Esophagus (tissue), 2 donors: ENCODE measurements around the gene MMP14. TPM values are rescaled to one million over a fixed set of nuclear protein-coding genes. Genes with fewer than 3 reads are reported as not detected.

ENCODE experiments used
- H3K27ac ChIP-seq, 2 donors: one replicate each; pipeline ENCODE4 v1.5.1; 2013; ENCODE audit warnings: low read depth in 2 of 2, mild to moderate bottlenecking in 2 of 2, inconsistent platforms in 1 of 2, low read length in 1 of 2, moderate library complexity in 1 of 2
- H3K27me3 ChIP-seq, 2 donors: one replicate each; pipeline ENCODE4 v1.6.1; 2013; ENCODE audit warnings: low read length in 2 of 2, control low read depth in 1 of 2, mild to moderate bottlenecking in 1 of 2; ENCODE audit not compliant: insufficient read depth in 2 of 2, control insufficient read depth in 1 of 2
- H3K36me3 ChIP-seq, 2 donors: one replicate each; pipeline ENCODE4 v1.6.1; 2013; ENCODE audit warnings: low read length in 1 of 2; ENCODE audit not compliant: control insufficient read depth in 2 of 2, insufficient read depth in 2 of 2
- H3K4me1 ChIP-seq, 2 donors: one replicate each; pipeline ENCODE4 v1.6.1; 2013; ENCODE audit warnings: low read length in 1 of 2; ENCODE audit not compliant: control insufficient read depth in 2 of 2, insufficient read depth in 2 of 2
- H3K4me3 ChIP-seq, 2 donors: one replicate each; pipeline ENCODE4 v1.5.1; 2013; ENCODE audit warnings: low read length in 2 of 2, mild to moderate bottlenecking in 2 of 2, low read depth in 1 of 2, moderate library complexity in 1 of 2
- H3K9me3 ChIP-seq, 2 donors: one replicate each; pipeline ENCODE4 v1.6.1; 2013; ENCODE audit warnings: mild to moderate bottlenecking in 2 of 2, low read depth in 1 of 2, low read length in 1 of 2, moderate library complexity in 1 of 2; ENCODE audit not compliant: control insufficient read depth in 2 of 2, insufficient read depth in 1 of 2
- whole genome bisulfite sequencing, 2 donors: extraction: QIAGEN DNeasy Blood & Tissue Kit; methylation state at CpG; one replicate each; pipeline ENCODE4 v1.1.7; 2013; 5-methylcytosine and 5-hydroxymethylcytosine counted together
- polyA plus RNA-seq, 2 donors: library from polyadenylated mRNA; stranded (reverse); fragments of 200-250 nt; gene quantifications; one replicate each; pipeline ENCODE4 v1.2.3, GENCODE V29; 2013
- donor health status: healthy with polysubstance abuse.
- donor health status: Bipolar disorder and iron deficiency.

Gene MMP14
- polyA plus RNA-seq, 2 donors = 54.1 to 81.6 TPM

DNA sequence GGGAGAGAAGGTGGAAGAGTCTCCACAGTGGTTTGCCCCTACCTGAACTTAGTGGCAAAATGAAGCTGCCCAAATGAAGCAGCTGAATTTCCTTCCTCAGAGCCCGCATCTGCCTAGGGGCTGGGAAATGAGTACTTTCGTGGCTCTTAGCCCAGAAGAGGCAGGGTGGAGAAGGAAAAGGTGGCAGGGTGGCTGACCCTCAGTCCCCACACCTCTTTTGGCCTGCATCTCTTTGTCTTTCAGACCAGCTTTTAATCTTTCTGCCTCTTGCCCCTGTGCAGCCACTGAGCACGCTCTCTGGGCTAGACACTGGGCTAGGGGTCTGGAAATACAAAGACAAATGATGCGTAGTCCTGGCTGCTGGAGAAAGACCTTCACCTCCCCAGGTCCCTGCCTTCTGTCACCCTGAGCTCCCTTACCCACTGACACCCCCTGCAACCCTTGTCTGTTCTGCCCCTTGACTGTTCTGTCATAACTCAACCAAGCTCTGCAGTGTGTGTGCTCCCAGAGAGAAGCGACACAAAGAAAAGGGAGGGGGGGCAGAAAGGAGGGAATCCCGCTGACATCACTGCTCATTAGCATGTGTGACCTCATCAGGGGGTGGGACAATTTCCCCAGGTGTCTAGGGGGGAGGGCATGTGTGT lies 46.3 kb downstream of the MMP14 start:
- Histone ChIP-seq H3K4me1 (peaks cover 6 to 13% of the 10 kb centered on the region in 2 donors), H3K27me3 (no peaks in the 10 kb centered on the region), H3K4me3 (no peak overlapping the region), H3K27ac (peak overlapping the region in 1 of 2 donors; percentile 16), H3K9me3 (no peaks in the 10 kb centered on the region), H3K36me3 (peaks cover 5 to 16% of the 10 kb centered on the region in 2 donors)
- WGBS, 2 donors = 16 to 27% methylated on average over 6 of the region's 6 CpGs

GRCh38 chr14:22883173-22883976 lies 47.0 kb downstream of the MMP14 start, which contains the start of gene REM2:
TSS of gene REM2 (plus strand) at chr14:22883222. CDS start at chr14:22883288, 66 bp downstream.
- Histone ChIP-seq H3K27ac (peak within 1 kb of the TSS in 1 of 2 donors; percentile 16), H3K9me3 (no peaks in the 10 kb centered on the region), H3K4me1 (peaks cover 6 to 13% of the 10 kb centered on the region in 2 donors), H3K27me3 (no peaks in the 10 kb centered on the region), H3K36me3 (peaks cover 2 to 9% of the 10 kb centered on the region in 2 donors), H3K4me3 (no peak within 1 kb of the TSS)
- WGBS, 2 donors = 33 to 38% methylated on average over 15 of the region's 15 CpGs

GRCh38 chr14:22884076-22884737 lies 47.8 kb downstream of the MMP14 start:
- H3K27ac ChIP-seq = no peak overlapping the region
- H3K27me3 ChIP-seq = no peaks in the 10 kb centered on the region
- peaks cover 6 to 13% of the 10 kb centered on the region in 2 donors for H3K4me1 ChIP-seq
- 88 to 89% methylated on average over 7 of the region's 7 CpGs for WGBS, 2 donors
- H3K36me3 ChIP-seq = peaks cover 0 to 1% of the 10 kb centered on the region in 2 donors
- H3K4me3 ChIP-seq = no peak overlapping the region
- H3K9me3 ChIP-seq = no peaks in the 10 kb centered on the region

DNA sequence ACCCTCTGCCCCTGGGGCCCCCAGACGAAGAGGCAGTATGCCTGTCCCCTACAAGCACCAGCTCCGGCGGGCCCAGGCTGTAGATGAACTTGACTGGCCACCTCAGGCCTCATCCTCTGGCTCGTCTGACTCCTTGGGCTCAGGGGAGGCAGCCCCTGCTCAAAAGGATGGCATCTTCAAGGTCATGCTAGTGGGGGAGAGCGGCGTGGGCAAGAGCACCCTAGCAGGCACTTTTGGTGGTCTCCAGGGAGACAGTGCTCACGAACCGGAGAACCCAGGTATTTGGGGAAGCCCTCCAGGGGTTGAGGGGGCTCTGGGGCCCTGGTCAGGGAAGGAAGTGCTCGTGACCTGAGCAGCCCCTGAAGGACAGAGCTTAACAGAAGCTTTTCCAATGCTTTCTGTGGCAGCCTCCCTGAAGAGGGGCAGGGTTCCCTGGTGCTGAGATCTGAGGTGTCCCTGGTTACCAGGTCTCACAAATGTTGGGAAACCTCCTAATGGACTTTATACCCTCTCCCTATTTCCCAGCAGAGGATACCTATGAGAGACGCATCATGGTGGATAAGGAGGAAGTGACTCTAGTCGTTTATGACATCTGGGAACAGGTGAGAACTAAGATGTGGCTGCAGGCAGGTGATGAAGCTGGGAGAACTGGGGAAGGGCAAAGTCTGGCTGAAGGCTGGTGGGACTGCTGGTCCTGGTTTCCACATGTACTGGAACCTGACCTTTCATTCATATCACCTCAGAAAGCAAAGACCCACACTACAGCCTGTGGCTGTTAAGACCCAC lies 48.5 kb downstream of the MMP14 start:
- no peak overlapping the region for H3K4me3 ChIP-seq
- H3K27ac ChIP-seq = no peak overlapping the region
- no peaks in the 10 kb centered on the region for H3K36me3 ChIP-seq
- H3K9me3 ChIP-seq = no peaks in the 10 kb centered on the region
- H3K4me1 ChIP-seq = peaks cover 6 to 13% of the 10 kb centered on the region in 2 donors
- H3K27me3 ChIP-seq = no peaks in the 10 kb centered on the region
- 87 to 91% methylated on average over 11 of the region's 11 CpGs for WGBS, 2 donors

DNA sequence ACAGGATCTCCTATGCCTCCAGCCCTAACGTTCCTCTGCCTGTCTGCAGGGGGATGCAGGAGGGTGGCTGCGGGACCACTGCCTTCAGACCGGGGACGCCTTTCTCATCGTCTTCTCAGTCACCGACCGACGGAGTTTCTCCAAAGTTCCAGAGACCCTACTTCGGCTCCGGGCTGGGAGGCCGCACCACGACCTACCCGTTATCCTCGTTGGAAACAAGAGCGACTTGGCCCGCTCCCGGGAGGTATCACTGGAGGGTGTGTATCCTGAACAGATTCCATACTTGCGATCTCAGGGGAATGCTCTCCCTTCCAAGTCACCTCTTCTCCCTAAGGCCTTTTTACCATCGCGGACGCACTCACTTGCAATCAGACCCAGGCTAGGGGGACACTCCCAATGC lies 49.6 kb downstream of the MMP14 start:
- H3K9me3 ChIP-seq = no peaks in the 10 kb centered on the region
- peak overlapping the region in 1 of 2 donors; percentile 65 for H3K27ac ChIP-seq
- H3K27me3 ChIP-seq = no peaks in the 10 kb centered on the region
- WGBS, 2 donors = 83 to 87% methylated on average over 21 of the region's 21 CpGs
- H3K4me3 ChIP-seq = peak overlapping the region in 1 of 2 donors; percentile 55
- peaks cover 6 to 16% of the 10 kb centered on the region in 2 donors for H3K4me1 ChIP-seq
- H3K36me3 ChIP-seq = no peaks in the 10 kb centered on the region

DNA sequence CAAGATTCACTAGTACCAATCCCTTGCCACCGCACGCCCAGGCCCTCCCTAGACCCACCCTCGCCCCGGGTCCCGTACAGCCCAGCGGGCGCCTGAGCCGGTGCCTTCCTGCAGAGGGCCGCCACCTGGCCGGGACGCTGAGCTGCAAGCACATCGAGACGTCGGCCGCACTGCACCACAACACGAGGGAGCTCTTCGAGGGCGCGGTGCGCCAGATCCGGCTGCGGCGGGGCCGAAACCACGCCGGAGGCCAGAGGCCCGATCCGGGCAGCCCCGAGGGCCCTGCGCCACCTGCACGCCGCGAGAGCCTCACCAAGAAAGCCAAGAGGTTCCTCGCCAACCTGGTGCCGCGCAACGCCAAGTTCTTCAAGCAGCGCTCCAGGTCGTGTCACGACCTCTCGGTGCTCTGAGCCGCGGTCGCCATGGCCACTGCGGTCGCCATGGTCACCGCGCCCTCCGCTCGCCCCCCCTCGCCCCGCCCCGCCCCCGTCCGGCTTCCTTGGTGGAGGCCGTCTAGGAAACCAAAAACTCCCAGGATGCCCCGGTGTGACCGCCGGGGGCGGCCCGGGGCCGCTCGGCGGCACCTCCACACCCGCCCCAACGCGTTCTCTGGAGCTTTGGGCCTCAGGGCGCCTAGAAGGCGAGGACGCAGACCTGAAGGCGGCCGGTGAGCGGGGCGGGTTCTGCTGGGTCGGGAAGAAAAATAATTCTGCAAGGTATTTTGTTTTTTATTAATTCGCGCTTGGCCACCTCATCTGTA lies 50.3 kb downstream of the MMP14 start:
- Histone ChIP-seq H3K27ac (peak overlapping the region; percentile 65 to 87), H3K36me3 (no peaks in the 10 kb centered on the region), H3K4me3 (peak overlapping the region; percentile 43 to 55), H3K9me3 (no peaks in the 10 kb centered on the region), H3K4me1 (peaks cover 6 to 16% of the 10 kb centered on the region in 2 donors), H3K27me3 (no peaks in the 10 kb centered on the region)
- WGBS, 2 donors = 1 to 3% methylated on average over 77 of the region's 77 CpGs

- peak overlapping the region; percentile 43 to 55 for H3K4me3 ChIP-seq
- H3K9me3 ChIP-seq = no peaks in the 10 kb centered on the region
- peaks cover 6 to 16% of the 10 kb centered on the region in 2 donors for H3K4me1 ChIP-seq
- H3K36me3 ChIP-seq = no peaks in the 10 kb centered on the region
- no peaks in the 10 kb centered on the region for H3K27me3 ChIP-seq
- 23 to 24% methylated on average over 11 of the region's 11 CpGs for WGBS, 2 donors
- H3K27ac ChIP-seq = peak overlapping the region; percentile 65 to 87
Observed at GRCh38 chr14:22887260-22887989, 51.0 kb downstream of the MMP14 start.

DNA sequence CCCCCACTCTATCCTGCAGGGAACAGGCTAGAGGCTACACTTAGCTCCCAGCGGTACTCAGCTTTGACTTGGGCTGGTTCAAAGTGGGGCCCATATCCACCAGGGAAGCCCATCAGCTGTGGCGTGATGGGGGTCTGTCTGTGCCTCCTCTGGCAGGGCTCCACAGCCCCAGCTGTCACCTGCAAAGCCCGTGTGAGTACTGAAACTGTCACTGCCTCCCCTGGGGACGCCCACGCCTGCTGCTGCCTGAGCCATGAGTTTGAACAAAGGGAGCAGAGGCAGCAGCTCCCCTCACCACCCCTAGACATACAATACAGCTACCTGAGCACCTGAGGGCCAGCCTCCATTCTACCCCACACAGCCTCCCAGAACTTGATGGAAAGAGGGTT lies 51.6 kb downstream of the MMP14 start:
- no peaks in the 10 kb centered on the region for H3K27me3 ChIP-seq
- H3K9me3 ChIP-seq = no peaks in the 10 kb centered on the region
- H3K4me1 ChIP-seq = peaks cover 2 to 12% of the 10 kb centered on the region in 2 donors
- WGBS, 2 donors = 56 to 57% methylated on average over 5 of the region's 5 CpGs
- H3K27ac ChIP-seq = peak overlapping the region; percentile 14 to 65
- no peaks in the 10 kb centered on the region for H3K36me3 ChIP-seq
- peak overlapping the region in 1 of 2 donors; percentile 43 for H3K4me3 ChIP-seq
